Measurements from ENCODE around the gene KIRREL3.

The KIRREL3 gene

DNA sequence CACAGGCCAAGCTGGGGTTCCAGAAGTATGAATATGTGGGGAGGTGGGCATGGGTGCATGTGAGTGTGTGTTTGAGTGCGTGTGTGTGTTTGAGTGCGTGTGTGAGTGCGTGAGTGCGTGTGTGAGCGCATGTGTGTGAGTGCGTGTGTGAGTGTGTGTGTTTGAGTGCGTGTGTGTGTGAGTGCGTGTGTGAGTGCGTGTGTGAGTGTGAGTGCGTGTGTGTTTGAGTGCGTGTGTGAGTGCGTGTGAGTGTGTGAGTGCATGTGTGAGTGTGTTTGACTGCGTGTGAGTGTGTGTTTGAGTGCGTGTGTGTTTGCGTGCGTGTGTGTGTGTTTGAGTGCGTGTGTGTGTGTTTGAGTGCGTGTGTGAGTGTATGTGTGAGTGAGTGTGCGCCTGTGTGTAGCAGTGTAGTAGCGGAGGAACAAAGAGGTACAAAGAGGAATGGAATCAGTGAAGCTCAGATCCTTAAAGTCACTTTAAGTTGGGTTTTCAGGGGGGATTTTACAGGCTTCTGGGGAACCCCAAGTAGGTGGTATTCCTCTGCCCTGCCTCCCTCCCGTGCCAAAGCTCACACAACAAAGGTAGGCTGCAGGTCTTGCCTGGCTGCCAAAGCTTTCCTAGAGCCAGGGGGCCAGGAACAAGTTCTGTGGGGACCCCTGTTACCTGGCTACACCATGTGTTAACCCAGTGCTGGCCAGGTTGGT is 137.1 kb downstream of the KIRREL3 start:
- no peak for DNase-seq

DNA sequence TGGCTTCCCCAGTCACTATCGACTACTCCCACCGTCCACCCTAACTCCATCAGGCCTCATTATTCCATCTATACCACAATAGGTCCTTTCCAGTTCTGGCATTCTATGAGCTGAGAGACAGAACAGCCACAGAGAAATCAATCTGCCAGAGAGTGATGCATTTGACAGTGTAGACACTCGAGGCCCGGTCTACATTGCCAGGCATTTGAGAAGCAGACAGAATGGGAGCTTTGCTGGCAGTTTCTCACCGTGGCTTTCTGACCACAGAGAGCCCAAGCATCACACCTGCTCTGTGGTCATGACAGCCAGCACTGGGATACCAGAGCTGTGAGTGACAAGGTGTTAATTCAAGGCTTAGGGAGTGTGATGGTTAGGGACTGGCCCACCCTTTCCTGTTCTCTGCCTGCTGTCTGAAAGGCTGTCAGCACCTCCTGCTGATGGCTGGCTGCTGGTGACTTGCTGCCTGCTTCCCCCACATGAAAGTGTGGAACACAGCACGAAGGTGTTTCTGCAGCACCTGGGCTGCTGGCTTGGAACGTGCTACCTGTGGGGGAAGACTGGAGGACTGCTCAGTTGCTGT is 137.8 kb downstream of the KIRREL3 start:
- DNase-seq, result no peak

DNA sequence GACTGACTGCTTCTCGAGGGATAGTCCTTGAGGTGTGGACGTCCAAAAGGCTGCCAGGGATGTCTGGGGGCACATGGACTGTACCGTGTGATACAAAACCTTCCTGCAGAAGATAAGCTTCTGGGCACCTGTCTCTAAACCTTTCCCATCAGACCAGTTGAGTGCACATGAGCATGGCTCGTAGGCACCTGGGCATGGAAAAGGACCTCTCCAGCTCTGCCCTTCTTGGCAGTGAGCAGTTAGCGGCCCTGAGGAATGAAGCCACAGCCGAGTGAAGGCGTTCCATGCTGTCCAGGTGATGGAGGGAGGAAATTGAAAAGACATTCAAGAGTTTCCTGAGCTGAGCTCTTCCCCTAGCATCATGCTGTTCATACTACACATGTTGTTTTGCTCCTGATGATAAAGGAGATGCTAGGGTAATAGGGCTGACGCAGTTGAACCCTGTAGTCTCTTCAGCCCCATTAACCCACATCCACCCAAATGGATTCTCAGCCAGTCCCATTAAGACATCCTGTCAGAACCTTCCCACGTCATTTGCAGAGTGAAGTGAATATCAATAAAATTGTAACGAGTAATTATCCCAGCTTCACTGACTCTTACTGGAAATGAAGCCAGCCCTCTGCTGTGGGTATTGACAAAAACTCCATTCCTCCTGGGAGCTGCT is 138.6 kb downstream of the KIRREL3 start:
- DNase-seq, result peak; percentile 17

DNA sequence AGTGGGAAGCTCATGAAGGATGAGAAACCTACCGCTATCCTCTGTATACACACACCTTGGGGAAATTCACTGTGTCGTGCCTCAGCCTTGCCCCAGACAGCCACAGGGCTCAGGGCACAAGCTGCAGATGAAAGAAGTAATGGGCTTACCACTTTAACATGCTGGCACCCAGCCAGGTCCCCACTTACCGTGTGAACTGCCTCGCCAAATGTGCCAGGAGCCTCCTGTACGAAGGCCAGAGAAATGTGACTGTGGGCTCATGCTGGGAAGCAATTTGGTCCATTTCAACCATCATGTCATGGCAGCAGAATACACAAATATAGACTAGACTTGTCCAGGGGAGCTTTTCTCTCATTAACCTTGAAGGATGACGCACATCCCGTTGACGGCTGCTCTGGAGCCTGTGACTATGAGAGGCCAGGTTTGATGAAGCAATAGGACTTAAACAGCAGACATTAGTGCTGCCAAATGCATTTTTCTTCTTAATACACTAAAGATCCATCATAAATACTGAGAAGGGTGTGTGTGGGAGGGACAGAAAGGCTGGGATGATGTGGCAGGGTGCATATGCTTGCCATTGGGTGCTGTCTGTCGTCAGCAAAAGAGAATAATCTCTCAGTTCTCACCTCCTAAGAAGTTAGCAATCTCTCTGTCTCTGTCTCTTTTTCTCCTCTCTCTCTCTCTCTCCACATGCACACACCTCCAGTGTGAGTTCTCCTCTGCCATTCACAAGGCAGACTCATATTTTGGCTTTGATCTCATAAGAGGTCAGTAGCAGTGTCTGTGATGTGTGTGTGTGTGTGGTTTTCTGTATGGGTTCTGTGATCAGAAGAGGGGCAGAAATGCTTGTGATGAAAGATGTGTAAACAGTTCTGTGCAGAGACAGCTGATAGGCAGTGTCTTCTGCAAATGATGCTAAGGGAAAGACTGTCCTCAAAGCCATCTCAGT is 142.4 kb downstream of the KIRREL3 start:
- peak; percentile 79 for DNase-seq

DNA sequence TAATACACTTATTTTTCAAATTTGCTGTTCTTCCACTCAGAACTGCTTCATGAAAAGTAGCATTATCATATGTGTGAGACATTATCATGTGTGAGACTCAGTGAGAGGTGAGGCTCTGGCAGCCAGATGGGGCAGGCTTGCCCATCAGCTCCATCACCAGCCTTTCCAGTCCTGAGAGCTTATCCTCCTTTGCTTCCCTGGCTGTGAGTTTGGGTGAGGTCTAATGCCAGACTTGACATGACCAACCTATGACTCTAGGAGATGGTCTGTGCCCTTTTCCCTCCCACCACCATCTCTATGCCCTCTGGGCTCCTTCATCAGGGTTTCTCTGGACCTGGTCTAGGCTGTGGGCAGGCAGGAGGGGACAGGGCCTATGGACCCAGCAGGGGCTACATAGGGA is 145.0 kb downstream of the KIRREL3 start:
- DNase-seq, result no peak

DNA sequence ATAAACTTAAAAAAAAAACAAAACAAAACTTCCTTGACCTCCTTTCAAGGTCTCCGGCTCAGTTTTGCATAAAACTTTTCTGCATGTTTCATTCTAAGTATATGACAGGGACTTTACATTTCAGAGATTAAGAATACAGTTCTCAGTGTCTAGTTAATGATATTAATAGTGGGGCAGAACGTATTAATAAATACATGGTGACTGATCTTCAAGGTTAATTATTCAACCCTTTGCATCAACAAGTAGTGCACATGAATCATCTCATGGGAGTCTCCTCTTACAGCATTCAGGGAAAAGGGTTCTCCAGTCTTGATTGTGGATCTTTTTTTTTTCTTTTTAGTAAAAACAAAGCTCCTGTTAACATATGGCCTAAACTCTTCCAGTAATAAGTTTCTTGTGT is 146.8 kb downstream of the KIRREL3 start:
- DNase-seq, result peak; percentile 44

DNA sequence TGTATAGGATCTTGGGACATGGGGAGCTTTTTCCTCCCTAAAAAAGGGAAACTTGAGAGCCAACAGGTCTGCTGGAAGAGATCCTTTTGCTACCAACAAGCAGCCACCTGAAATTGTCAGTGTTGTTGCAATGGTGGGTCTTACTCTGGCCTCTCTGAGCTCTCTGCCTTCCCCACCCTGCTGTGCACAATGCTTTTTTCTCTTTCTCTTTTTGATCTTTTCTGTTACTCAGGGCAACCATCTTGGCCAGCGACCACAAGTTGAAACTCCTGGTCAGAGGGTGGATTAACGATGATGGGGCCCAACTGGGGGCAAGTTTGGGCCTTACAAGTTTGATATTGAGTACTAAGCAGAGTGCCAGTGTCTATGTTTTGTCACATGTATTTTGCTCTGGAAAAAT is 155.8 kb downstream of the KIRREL3 start:
- no peak for DNase-seq

DNA sequence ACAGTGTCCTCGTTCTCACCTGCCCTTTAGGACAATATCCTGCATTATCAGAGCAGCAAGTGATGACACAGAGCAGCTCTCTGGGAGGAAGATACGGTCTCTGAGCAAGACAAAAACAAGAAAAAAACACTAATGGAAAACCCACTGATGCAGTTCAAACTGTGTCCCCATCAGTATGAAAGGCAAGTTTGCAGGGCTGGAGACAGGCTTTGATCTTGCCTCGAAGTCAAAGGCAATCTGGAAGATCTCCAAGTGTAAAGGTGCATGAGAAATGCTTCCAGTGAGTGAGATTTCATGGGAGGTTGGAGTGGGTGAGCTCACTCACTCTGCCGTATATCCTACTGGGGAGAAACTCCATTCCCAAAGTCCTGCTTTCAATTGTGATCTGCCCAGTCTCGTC is 157.5 kb downstream of the KIRREL3 start:
- no peak for DNase-seq

DNA sequence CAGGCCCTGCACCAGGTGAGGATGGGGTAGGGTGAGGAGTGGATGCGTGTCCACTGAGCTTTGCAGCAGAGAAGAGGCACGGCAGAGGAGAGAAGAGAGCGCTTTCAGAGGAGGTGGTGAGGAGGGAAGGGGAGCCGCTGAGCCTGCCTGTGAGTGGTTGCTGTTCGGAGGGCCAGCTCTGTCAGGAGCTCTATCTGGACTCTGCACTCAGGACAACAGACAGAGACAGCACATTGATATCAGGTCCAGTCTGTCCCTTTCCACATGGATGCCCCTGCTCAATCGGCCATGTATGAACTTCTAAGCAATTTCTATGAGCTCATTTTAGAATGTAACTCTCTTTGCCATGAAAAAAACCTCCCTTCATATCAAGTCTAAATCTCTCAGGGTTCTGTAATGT is 158.6 kb downstream of the KIRREL3 start:
- DNase-seq, result no peak

DNA sequence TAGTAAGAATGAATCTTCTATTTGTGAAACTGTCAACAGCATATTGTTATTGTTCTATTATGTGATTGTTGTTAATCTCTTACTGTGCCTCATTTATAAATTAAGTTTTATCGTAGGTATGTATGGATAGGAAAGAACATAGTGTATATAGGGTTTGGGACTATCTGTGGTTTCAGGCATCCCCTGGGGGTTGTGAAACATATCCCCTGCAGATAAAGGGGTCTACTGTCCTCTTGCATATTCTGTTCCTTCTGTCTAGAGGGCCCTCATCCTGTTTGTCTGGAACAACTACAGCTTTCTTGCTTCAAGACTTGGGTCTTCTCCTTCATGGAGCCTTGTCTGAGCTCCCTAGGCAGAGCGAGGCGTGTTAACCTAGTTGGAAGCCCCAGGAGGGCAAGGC is 159.6 kb downstream of the KIRREL3 start:
- DNase-seq, result no peak

DNA sequence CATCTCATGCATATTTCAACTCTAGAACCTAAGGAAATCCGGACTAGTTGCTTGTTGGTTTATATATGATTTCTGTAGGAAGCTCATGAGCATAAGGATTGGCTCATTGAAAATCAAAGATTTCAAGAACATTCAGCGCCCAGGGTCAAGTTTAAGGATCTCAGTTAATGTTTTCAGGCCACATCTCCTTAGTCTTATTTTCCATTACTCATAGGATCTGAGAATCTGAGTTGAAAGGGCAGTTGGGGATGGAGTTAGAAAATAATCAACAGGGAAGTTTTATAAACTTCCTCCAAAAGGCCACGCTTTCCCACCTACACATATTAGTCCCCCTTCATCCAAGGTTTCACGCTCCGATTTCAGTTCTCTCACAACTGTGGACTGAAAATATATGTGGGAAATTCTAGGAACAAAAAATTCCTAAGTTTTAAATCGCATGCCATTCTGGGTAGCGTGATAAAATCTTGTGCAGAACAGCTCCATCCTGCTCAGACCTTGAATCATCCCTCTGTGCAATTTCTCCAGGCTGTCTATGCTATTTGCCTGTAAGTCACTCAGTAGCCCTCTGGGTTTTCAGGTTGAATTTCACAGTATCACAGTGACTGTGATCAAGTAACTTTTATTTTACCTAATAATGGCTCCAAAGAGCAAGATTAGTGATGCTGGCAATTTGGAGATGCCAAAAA is 160.2 kb downstream of the KIRREL3 start:
- no peak for DNase-seq

DNA sequence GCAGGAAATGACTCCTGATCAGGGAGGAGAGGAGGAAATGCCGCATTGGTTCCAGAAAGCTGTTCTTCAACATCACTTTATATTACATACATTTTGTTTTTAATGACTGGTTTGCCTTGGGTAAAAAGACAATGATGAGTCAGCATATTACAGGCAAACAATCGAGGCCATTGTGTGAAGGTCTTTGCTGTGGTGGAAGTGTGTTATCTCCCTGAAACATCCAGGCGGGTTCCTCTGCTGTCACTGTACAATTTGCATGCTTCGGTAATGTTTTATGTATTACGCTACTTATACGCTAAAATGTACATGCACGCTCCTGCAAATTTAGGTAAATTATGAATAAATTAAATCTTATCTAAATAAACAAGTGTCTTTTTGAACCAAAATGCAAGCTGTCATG is 161.1 kb downstream of the KIRREL3 start:
- DNase-seq, result no peak

DNA sequence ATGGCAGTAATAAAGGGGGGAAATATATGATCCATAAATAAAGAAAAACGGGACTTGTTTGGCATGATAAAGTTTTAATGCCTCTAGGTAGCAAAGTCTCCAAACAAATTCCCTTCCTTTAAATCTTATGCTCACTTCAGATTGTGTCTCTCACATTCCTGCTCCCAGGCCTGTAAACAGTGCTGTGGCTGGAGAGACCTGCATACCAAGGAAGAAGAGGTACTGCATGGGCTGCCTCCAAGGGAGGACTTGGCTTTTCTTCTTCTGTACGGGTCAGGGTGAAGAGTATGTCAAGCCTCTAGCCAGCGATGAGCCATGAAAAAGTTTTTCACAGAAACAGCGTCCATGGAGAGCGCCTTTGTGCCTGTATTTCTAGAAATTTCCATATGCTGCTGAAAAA is 161.8 kb downstream of the KIRREL3 start:
- no peak for DNase-seq

DNA sequence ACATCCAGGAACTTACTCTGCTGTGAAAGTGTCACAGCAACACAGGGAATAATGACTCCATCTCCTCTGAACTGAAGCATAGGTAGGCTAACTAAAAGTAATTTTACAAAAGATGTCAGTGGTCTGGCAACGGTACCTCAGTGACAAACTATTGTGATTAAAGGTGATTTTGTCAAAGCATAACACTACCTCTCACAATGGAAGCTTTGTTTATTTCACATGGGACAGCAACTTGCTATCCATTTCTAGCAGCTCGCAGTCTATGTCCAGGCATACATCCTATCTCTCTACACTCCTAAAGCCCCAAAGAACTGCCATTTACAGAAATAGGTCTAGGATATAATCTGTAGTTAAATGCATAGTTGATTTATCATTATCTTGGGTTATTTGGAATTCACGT is 163.0 kb downstream of the KIRREL3 start:
- no peak for DNase-seq

DNA sequence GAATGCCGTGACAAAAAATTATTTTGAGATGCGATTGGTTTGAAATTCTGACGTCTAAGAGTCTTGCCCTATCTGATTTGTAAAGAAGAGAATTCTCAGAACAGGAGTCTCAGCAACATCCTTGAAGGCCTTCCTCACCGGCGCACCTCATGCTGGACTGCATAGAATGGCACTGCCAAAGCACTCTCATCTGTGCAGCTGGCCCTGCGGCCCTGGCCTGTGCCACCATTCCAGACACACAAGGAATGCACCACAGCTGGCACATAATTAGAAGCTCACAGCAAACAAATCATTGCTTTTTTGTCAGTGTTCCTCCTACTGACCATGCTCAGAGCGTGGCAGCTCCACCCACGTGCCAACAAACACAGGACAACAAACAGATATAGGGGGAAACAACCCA is 166.0 kb downstream of the KIRREL3 start:
- no peak for DNase-seq

DNA sequence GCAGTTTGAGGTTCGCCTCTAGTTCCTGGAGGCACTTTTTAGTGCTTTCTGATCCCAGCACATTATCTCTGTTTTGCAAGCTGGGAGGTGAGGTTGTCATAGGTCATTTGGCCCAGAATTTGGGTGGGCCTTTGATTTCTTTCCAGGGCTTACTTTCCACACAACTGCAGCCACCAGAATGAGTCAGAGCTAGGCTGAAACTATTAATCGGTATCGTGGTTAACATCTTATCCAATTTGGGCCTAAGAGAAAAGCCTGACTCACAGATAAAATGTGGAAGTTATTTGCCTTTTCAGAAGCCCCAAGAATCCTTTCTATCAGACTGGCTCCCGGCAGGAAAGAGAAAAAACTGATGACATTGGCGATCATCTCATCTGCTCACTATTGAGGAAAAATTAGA is 166.4 kb downstream of the KIRREL3 start:
- no peak for DNase-seq

DNA sequence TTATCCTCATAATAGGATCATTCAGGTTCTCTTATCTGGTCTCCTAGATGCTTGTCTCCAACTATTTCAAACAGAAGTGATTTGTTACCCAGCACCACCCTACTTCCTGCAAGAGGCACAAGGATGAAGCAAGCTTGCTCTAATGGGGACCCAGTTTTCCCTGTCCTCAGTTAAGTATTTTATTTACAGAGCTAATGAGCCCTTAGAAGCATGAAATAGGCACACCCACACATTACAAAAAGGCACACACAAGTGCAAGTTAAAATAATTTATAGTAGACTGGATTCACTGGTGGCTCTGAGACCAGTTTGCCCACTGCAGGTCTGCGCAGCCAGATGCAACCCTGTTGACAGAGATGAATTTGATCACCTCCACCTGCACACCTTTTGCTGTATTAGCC is 167.5 kb downstream of the KIRREL3 start:
- no peak for DNase-seq

DNA sequence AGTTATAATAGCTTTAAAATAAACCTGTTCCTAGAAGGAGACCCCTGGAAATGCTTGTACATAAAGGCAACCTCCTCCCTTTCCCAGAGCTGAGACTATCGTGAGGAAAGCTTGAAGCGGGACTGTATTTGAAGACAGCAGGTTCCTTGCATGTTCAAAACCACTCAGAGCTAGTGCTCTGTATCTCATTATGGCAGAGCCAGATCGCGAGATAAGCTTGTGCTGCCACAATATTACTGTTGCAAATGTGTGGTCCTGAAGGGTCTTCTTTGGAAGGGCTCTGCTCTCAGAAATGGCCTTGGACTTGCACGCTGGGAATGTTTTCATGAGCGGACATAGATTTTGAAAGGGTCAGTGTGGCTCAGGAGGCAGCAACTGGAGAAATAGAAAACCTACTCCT is 168.2 kb downstream of the KIRREL3 start:
- no peak for DNase-seq

DNA sequence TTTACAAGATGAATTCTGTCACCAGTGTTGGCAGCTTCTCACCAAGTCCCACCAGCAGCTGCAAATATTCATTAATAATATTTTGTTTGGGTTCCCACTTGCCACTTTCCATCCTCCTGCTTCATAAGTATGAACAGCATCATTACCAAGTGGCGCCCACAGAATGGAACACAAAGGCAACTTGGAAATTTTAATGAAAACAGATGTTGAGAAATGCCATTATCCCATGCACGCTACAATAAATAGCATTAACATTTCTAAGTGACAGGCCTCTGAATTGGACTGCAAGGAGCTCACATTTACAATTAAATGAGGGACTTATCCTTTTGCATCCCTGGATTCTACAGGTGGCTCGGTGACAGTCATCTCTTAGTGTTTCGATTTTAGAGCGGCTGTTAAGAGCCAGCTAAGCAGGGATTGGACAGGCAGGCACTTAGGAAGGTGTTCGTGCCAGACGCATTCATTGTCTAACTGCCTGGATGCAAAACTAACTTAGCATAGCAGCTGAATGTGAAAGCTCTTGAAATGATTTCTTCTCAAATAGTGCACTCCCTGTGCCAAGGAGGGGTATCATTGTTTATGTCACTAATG is 170.3 kb downstream of the KIRREL3 start:
- no peak for DNase-seq

DNA sequence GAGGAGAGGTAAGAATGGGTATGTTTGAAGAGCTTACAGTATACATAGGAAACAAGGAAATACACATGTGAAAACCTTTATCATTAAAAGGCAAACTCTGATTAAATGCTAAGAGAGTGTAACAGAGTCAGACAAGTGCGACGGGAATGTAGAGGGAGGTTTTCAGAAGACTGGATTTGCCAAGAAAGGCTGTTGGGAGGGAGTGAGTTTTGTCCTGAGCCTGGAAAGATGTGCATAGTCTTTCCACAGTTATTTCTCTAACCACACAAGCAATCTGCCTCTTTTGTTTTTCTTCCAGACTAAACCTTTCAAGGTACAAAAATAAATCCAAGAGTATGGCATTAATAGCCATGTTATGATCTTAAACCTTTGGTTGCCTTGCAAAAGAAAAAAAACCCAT is 170.9 kb downstream of the KIRREL3 start:
- no peak for DNase-seq

DNA sequence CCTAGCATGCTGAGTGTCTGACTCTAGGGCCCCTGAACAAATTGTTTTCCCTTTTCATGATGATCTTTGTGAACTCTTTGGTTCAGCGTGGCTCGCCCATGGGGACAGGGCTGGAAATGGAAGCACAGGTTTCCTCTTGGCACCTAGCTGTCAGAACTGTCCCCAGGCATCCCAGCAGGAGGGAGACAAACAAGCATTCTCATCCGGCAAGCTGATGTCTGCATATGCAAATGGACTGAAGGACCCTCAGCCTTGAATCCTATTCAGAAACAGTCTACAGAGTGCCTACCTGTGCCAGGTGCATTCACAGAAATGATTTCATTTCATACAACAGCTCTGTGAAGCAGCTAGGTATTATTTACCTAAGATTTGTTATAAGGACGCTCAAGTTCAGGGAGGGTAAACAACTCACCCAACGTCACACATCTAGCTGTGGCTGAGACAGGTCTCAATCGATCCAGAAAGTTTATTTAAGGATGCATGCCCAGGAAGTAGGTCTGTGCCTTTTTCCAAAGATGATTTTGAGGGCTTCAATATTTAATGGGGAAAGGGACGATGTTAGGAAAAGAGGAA is 176.4 kb downstream of the KIRREL3 start:
- DNase-seq, result no peak

DNA sequence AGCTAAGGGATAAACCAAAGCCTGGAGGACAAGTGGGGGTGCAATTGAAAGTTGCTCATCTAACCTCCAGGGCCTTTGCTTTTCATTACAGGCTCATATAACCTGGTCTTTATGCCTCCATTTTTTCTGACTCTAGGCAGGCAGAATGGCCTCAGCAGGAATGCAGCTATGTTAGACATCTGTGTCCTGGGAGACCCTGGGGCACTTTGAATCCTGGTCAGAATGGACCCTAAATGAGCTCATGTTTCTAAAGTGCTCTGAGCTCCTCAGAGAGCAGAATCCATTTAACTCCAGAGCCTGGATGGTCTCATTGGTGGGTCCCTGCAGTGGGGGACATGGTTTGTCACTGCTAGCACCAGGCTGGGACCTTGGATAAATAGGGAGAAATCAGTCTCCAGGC is 177.3 kb downstream of the KIRREL3 start:
- DNase-seq, result no peak
